Lung (tissue), 12 donors: ENCODE data around the gene ZC3H18. TPM values are rescaled to one million over a fixed set of nuclear protein-coding genes. Genes with fewer than 3 reads are reported as not detected.

Source experiments
- ATAC-seq: fragments of 200-7000 bp; cut with Tn5 transposase; one replicate; pipeline ENCODE4 v1.9.1; 2020; ENCODE audit warnings: moderate number of reproducible peaks; ENCODE audit not compliant: insufficient read depth, low FRiP score
- DNase-seq, 3 donors: peaks; one replicate each; pipeline ENCODE4 v3.0.0-alpha.2; 2013 to 2017
- H3K27ac ChIP-seq, 2 donors: one replicate each; pipeline ENCODE4 v1.5.1; 2013; ENCODE audit warnings: mild to moderate bottlenecking in 2 of 2, moderate library complexity in 2 of 2, control low read depth in 1 of 2, inconsistent platforms in 1 of 2, low read depth in 1 of 2, low read length in 1 of 2
- H3K27me3 ChIP-seq, 3 donors: one replicate each; pipeline ENCODE4 v1.5.1; 2013; ENCODE audit warnings: low read length in 2 of 3; ENCODE audit not compliant: control insufficient read depth in 3 of 3, insufficient read depth in 3 of 3
- H3K36me3 ChIP-seq, 4 donors: one replicate each; pipeline ENCODE4 v1.5.1; 2013; ENCODE audit warnings: low read length in 4 of 4, mild to moderate bottlenecking in 1 of 4, moderate library complexity in 1 of 4; ENCODE audit not compliant: control insufficient read depth in 4 of 4, insufficient read depth in 4 of 4
- H3K4me1 ChIP-seq, 5 donors: one replicate each; pipeline ENCODE4 v1.5.1; 2013; ENCODE audit warnings: low read length in 5 of 5, mild to moderate bottlenecking in 2 of 5, moderate library complexity in 1 of 5; ENCODE audit not compliant: control insufficient read depth in 5 of 5, insufficient read depth in 5 of 5
- H3K4me3 ChIP-seq: one replicate; pipeline ENCODE4 v1.5.1; 2013; ENCODE audit warnings: mild to moderate bottlenecking, control low read depth, moderate library complexity
- H3K9ac ChIP-seq, 2 donors: one replicate each; pipeline ENCODE4 v1.5.1; 2013; ENCODE audit warnings: low read length in 2 of 2, control low read depth in 1 of 2; ENCODE audit not compliant: insufficient read depth in 1 of 2
- H3K9me3 ChIP-seq, 4 donors: one replicate each; pipeline ENCODE4 v1.5.1; 2013; ENCODE audit warnings: low read length in 3 of 4, mild to moderate bottlenecking in 1 of 4, moderate library complexity in 1 of 4; ENCODE audit not compliant: control insufficient read depth in 4 of 4, insufficient read depth in 3 of 4
- WGBS, 2 donors: extraction: QIAGEN DNeasy Blood & Tissue Kit; methylation state at CpG; one replicate each; pipeline ENCODE4 v1.1.7; 2013; 5-methylcytosine and 5-hydroxymethylcytosine counted together
- polyA plus RNA-seq, 2 donors: library from polyadenylated mRNA; stranded (reverse); fragments of 200-250 nt; gene quantifications; one replicate each; pipeline ENCODE4 v1.2.1, GENCODE V29; 2013
- total RNA-seq, 2 donors: library from RNA; depleted of rRNA in 1 of 2; stranded (reverse); fragments of >200 nt in 1 of 2; gene quantifications; one replicate each; pipeline ENCODE4 v1.2.1, GENCODE V29; 2014 to 2021
- TF ChIP-seq, protein P1 (sequence below): IDR thresholded peaks from 2 replicates; pipeline ENCODE4 v1.5.1; 2012; ENCODE audit warnings: mild to moderate bottlenecking; ENCODE audit errors: control extremely low read depth, extremely low read depth
- donor health status: control.
- donor health status: control.
- donor health status: Bipolar disorder and iron deficiency.
- donor health status: healthy.
- donor health status: DM: yes; HTN: yes; CAD: no.

The ZC3H18 gene
- total and polyA plus RNA-seq, 4 donors: 21.2 to 44.0 (median 28.6) TPM

- Histone ChIP-seq H3K27ac (peak overlapping the region in 1 of 2 donors; percentile 33), H3K4me3 (peak overlapping the region; percentile 55), H3K4me1 (peaks cover 0 to 14% (median 6%) of the 10 kb centered on the region in 5 donors), H3K36me3 (peaks cover 0 to 33% (median 7%) of the 10 kb centered on the region in 4 donors), H3K9ac (peak overlapping the region in 1 of 2 donors; percentile 55), H3K9me3 (no peaks in the 10 kb centered on the region), H3K27me3 (no peaks in the 10 kb centered on the region)
- DNase-seq (peak; percentile 40 to 51 (median 41)), ATAC-seq (peak; percentile 31)
- 6 to 18% methylated on average over 23 to 37 of the region's 37 CpGs for WGBS, 2 donors
- TF ChIP-seq, protein P1, sequence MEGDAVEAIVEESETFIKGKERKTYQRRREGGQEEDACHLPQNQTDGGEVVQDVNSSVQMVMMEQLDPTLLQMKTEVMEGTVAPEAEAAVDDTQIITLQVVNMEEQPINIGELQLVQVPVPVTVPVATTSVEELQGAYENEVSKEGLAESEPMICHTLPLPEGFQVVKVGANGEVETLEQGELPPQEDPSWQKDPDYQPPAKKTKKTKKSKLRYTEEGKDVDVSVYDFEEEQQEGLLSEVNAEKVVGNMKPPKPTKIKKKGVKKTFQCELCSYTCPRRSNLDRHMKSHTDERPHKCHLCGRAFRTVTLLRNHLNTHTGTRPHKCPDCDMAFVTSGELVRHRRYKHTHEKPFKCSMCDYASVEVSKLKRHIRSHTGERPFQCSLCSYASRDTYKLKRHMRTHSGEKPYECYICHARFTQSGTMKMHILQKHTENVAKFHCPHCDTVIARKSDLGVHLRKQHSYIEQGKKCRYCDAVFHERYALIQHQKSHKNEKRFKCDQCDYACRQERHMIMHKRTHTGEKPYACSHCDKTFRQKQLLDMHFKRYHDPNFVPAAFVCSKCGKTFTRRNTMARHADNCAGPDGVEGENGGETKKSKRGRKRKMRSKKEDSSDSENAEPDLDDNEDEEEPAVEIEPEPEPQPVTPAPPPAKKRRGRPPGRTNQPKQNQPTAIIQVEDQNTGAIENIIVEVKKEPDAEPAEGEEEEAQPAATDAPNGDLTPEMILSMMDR: no peak
Observed at GRCh38 chr16:88649924-88650748, 79.9 kb downstream of the ZC3H18 start.

DNA sequence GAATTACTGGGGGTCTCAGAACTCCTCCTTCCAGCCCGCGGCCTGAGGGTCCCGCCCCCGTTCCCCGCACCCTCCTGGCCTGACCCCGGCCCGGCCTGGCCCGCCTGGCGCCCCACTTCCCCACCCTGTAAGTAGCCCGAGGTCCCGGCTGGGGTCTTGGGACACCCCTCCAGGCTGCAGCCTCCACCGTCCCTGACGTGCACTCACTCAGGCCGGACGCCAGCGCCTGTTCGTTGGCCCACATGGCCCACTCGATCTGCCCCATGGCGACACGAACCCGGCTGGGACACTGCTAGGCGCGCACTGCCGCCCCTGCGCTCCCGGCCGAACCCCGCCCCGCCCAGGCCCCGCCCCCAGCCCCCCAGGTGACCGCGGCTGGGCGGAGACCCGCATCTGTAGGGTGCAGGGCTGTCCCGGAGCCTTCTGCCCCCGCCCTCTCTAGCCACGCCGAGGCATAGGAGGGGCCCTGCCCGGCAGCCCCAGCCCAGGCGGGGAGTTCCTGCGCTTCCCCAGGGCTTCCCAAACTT, 80.6 kb downstream of the ZC3H18 start, which contains the start of gene CYBA:
TSS of gene CYBA (minus strand) at position 305 of the 527 bp plus-strand sequence. CDS start at position 265, 40 bp downstream.
- peak; percentile 54 to 69 (median 61) for DNase-seq
- H3K27me3 ChIP-seq: no peaks in the 10 kb centered on the region
- peak; percentile 81 for ATAC-seq
- TF ChIP-seq, protein P1: no peak
- H3K9ac ChIP-seq: peak within 1 kb of the TSS; percentile 55 to 61
- 0 to 1% methylated on average over 28 to 41 of the region's 41 CpGs for WGBS, 2 donors
- H3K4me3 ChIP-seq: peak within 1 kb of the TSS; percentile 55
- no peaks in the 10 kb centered on the region for H3K9me3 ChIP-seq
- H3K36me3 ChIP-seq: peaks cover 0 to 40% (median 6%) of the 10 kb centered on the region in 4 donors
- H3K27ac ChIP-seq: peak within 1 kb of the TSS; percentile 17 to 87
- H3K4me1 ChIP-seq: peaks cover 0 to 14% (median 6%) of the 10 kb centered on the region in 5 donors

DNA sequence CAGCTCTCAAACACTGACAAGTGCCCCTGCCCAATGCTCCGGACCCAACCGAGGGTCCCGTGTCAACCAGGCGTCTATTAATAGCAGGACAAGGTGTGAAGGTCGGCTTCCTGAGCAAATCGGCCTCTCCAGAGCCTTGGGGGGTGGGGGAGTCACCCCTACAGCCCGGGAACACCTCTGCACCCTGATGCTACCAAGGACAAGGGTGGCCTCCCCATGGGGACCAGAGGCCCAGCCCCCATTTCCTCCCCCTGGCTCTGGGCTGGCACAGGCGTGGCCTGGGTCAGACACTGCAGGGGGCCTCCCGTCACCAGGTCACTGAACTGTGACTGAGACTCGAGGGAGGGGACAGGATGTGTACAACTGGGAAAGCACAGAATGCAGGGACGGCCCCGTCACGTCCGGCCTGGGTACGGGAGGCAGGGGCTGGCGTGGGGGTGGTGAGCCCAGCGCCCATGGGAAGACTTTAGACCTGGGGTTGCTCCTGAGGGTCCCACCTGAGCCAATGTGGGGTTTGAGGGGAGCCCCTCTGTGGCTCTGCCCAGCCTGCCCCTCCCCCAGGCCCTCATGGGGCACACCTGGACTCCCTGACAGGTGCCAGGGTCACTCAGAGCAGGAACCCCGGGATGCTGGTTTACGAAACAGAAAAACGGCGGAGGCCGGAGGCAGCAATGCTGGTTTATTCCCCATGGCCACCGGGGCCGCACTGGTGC, 81.2 kb downstream of the ZC3H18 start:
- peak; percentile 25 for ATAC-seq

More for the DNA sequence above, 81.2 kb downstream of the ZC3H18 start:
- peaks cover 0 to 14% (median 6%) of the 10 kb centered on the region in 5 donors for H3K4me1 ChIP-seq
- WGBS, 2 donors: 32 to 34% methylated on average over 24 of the region's 24 CpGs
- DNase-seq: peak; percentile 46 to 72 (median 59)
- H3K27ac ChIP-seq: peak overlapping the region; percentile 14 to 87
- no peaks in the 10 kb centered on the region for H3K27me3 ChIP-seq
- H3K9me3 ChIP-seq: no peaks in the 10 kb centered on the region
- H3K9ac ChIP-seq: peak overlapping the region in 1 of 2 donors; percentile 61
- H3K36me3 ChIP-seq: peaks cover 0 to 45% (median 6%) of the 10 kb centered on the region in 4 donors
- H3K4me3 ChIP-seq: no peak overlapping the region
- TF ChIP-seq, protein P1: no peak
